GM19468 (cell line): ENCODE measurements around the gene CACNA1D.
"Not testable (repeated sequence)": the region's sequence is repeated elsewhere in the genome, so short reads cannot be mapped to it uniquely, and the experiment has no call there.

Source experiments
- ATAC-seq: cut with Tn5 transposase; IDR thresholded peaks from one replicate; pipeline ENCODE4 v1.9.1; 2021; ENCODE audit warnings: mild to moderate bottlenecking, moderate library complexity, moderate number of reproducible peaks; ENCODE audit not compliant: unreplicated experiment; ENCODE audit errors: extremely low read depth

CACNA1D gene

DNA sequence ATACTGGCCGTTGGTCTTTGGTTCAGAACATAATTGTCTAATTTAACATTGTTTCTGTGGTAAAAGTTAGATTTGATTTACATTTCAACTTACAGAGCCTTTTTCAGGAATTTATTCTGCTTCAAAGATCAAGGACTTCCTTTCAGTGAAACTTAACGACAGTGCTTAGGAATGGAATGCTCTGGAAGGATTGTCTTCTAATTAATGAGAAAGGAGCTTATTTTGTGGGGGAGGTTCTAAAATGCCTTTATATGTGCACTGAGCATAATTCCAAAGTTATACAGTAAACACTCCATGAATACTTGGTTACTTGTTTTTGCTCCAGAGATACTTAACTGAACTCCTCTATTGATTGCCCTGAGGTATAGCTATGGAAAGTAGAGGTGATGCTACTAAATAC, 75.7 kb downstream of the CACNA1D start:
- no peak for ATAC-seq

DNA sequence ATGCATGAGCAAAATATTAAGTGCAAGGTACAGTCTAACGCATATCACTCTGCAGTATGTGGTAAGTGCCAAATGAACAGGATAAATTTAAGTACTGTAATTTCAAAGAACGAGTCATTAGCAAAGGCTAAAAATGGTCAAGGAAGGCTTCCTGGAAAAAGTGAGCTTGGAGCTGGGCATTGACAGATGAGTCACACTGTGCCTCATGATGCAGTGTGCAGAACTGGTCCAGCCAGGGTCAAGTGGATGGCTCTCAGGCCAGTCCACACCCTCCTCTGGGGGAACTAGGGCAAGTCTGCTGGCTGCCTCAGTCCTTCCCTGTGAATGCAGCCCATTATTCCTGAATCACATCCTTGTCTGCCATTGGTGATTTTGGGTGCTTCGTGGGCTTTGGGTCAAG, 76.3 kb downstream of the CACNA1D start:
- no peak for ATAC-seq

DNA sequence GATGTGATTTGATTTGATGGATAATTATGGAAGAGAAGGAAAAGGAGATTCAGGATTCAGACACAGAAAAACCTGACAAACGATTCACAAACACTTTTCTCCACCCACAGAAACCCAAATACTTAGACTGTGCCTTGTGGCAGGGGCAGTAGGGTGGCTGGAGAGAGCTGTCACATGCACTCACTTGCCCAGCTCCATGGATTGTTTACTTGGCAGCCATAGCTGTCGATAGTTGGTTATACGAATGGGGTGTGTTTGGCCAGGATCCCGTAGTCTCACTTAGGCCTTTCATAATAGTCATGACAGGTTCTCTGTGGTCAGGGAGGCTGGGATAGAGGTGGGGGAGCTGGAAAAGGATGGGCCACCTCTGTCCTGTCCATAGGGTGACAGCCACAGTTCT, 76.9 kb downstream of the CACNA1D start:
- no peak for ATAC-seq

DNA sequence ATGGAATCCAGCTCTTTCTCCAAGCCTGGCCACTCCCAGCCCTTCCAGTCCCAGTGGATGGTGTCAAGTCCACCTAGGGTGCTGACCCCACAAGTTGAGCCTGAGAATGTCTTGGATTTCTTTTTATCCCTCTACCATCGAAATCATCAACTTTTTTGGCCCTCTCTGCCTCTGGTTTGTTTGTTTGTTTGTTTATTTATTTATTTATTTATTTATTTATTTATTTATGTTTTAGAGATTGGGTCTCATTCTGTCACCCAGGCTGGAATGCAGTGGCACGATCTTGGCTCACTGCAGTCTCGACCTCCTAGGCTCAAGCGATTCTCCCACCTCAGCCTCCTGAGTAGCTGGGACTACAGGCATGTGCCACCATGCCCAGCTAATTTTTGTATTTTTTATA, 77.8 kb downstream of the CACNA1D start:
- ATAC-seq, result not testable (repeated sequence)

DNA sequence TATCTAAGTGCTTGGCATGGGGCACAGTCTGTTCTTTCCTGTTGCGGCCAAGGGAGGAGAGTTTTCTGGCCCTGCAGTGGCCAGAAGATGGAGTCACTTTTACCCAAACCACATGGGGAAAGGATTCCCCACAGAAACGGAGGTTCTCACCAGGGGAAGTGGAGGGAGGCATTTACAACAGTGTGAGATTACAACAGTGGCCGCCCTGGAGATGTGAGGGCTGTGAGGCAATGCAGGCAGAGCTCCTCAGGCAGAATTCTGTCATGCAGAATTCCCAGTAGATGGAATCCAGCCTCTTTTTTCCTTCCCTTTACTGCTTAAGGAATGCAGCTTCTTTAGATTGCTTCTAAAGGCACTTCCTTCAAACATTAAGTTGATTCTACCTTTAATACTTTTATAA, 83.1 kb downstream of the CACNA1D start:
- ATAC-seq, result no peak

DNA sequence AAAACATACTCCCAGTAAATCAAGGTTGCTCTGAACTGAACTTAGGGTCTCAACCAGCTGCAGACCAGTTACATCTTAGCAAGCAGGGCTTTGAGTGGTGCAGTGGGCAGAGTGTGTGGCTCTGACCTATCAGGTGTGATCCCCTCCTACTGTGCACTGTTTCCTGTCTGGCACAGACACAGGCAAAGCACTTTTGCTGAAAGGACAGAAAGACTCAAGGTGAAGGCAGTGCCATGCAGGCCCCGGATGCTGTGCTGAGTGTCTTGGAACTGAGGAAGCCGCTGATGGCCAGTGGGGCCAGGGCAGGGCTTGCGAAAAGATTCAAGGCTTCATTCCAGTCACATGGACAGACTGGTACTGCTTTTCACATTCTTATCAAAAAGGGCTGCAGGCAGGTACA, 85.2 kb downstream of the CACNA1D start:
- no peak for ATAC-seq

DNA sequence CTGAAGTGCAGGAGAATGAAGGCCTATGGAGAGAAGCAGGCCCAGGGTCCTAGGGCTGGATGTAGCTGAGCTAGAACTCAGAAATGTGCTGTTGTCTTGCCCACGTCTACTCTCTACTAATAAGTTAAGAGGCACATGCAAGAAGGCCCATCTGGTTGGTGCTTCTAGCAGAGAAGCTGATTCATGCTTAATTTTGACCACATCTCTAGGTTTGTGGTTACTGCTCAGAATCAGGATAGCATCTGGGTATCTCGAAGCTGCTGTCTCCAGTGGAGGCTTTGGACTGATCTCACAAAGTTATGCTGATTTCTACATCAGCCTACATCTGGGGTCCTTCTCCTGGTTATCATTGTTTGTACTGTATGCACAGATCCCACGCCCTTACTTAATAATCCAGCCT, 87.3 kb downstream of the CACNA1D start:
- no peak for ATAC-seq

DNA sequence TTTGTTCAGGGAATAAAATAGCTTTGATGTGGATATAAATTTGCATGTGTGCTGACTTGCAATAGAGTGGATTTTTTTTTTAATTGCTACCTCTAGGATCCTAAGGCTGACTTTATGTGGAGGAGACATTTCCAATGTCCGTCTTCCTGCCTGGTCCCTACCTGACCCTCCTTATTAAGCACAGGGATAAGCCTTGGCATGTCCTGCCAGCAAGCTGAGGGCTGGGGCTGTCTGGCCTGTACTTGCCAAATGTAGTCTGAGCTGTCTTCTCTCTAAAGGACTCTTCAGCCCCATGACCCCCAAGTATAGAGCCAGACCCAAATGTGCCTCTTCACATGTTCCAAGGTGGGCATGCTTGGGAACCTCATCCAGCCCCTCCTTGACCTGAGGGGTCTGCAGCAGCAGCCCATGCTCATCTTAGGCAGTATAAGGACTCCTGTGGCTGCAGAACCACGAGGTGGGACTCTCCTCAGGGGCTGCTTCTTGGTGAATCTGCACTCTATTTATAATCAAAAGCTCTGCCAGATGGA, 88.8 kb downstream of the CACNA1D start:
- ATAC-seq, result no peak

DNA sequence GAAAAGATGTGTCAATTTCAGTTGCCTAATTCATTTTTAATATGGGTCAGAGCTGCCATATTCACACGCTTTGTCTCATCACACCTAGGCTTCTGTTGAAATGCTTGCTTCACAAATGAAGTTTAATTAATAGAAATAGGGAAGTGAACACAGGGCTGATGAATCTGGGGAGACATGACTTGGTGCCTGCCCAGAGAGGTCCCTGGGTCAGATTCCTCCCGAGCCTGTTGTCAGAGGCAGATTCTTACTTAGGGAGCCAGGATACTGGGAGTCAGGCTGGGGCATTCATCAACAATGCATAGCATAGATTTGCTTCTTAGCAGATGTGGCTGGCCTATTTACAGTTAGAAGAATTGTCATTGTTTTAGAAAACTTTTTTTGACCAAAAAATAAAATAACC, 90.6 kb downstream of the CACNA1D start:
- ATAC-seq, result no peak

DNA sequence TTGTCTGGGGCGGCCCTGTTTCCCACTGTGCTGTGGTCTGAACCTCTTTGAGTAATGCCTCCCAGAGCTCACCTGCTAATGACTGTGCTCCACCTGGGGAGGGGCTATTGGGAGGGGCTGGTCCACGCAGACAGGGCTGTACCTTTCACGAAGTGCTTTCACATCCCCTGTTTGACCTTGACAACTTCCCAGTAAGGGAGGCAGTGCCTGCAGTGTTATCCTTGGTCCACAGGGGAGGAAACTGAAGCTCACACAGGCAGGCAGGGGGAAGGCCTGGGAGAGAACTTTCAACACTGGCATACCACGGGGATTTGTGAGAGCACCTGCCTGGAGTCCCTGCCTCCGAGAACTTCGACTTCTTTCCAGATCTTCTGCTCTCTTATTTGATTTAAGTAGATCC, 91.2 kb downstream of the CACNA1D start:
- no peak for ATAC-seq

DNA sequence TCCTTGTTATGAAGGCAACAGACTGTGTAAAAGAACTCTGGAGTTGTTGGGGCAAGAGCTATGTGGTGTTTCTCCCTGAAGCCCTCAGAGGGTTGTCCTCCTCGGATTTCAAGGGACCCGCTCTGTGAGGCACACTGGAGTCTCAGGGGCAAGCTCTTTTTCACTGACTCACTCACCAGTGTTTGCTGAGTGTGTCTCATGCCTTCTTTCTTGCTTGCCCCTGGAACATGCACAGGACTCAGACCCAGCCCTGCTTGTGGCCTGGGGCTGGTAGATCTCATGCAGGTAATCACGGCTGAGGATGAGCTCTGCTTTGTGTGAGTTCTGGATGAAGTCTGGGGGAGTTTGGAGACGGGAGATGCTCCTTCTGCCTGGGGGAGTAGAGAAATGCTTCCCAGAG, 93.7 kb downstream of the CACNA1D start:
- no peak for ATAC-seq

DNA sequence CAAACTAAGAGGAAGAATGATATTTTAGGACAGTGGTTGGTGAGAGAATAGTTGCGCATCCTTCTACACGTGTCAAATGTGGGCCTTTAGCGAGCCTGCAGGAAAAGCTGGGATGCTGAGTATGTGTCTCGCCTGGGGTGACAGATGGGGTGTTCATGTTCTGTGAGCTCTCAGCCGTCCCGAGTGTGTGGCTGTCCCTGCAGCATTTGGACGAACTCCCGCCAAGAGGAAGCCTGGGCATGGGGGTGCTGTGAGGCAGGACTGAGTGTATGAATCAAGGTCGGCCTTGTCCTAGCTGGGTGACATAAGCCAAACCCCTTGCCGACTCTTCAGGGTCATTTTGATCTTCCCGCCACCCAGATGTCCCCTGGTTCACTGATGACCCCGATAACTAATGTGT, 94.8 kb downstream of the CACNA1D start:
- no peak for ATAC-seq

DNA sequence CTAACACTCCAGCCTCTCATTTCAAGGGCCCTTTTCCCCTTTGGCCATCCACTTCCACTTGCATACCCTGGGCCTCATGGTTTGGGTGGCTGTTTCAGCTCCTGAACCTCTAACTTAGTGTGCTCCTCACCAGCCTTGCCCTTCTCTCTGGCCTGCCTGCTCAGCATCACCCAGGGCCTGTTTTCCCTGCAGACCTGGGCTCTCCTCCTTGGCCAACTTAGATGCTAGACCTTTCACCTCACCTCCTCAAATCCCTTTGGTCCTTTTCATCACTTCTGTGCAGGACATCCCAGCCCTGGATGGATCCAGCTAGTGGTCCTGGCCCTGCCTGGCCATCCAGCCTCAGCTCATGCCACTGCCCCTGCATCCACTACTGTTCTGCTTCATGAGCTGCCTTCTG, 95.4 kb downstream of the CACNA1D start:
- ATAC-seq, result no peak

DNA sequence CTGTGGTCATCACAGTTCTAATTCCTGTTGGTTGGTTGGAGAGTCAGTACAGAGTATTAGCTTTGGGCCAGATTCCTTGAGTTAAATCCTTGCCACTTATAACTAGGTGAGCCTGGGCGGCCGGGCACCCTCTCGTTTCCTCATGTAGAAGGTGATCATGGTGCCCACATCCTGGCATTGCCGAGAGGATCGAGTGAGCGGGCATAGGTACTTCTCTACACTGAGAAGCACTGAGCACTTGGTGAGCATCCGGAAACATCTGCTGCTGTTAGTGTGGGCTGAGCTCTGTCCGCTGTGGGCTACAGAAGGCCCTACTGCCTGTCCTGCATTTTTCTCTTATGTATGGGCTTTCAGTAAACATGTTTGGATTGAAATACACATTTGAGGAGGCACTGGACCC, 96.2 kb downstream of the CACNA1D start:
- no peak for ATAC-seq

DNA sequence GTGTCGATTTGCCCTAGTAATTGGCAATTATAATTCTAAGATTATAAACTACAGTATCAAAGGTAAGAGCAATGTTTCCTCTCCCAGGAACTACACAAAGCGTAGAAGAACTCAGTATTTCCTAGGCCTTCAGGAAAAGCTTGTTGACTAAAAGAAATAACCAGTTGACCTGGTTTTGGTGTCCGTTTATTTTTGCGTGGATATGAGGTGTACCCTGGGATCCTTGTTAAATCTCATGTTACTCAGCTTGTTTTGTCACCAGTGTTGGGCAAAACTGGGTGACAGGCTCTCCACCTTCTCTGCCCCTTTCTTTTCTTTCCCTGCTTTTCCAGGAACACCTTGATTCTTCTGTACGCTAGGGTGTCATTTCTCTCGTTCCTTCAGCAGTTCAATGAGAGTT, 97.2 kb downstream of the CACNA1D start:
- no peak for ATAC-seq

DNA sequence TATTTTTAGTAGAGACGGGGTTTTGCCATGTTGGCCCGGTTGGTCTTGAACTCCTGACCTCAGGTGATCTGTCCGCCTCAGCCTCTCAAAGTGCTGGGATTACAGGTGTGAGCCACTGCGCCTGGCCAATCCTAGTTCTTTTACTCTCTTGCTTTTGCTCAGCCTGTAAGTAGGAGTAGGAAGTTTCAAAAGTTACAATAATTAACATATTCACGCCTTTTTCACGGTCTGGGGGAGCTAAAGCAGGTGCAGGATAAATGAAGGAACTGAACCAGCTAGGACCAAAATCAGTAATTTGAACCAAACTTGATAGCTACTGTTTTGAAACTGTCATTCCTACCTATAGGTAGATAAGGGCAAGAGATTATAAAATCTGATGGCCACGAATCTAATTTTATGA, 98.5 kb downstream of the CACNA1D start:
- ATAC-seq, result no peak

DNA sequence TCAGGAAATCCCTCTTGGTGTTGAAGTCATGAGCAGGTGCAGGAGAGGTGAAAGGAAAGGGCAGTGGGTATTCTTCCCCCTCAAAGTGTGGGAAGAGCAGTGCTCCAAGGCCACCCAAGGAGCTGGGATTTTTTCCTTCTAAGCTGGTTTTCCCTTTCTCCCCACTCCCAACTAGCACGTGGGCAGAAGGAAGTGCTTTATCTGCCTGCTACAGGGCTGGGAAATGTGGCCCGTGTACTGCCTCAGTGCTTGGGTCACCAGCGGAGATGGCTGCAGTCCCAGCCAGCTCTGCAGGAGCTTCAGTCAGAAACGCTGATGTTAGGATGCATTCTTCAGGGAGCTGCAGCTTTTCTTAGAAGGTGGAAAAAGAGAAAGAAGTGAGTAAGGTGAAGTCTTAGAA, 99.2 kb downstream of the CACNA1D start:
- ATAC-seq, result no peak

DNA sequence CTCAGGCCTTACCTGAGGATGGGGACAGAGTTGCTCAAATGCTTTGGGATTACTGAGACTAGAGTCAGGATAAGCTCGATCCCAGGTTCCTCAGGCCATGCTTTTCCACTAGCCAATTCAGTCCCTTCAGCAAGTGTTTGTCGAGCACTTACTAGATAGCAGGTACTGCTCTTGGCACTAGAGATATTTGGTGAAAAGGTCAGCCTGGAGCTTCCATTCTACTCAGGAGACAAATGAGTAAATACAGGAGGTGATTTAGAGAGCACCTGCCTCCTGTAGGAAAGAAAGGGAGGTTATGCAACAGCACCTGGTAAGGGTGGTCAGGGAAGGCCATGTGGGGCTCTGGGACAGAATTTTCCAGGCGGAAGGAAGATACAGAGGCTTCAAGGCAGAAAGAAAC, 99.9 kb downstream of the CACNA1D start:
- no peak for ATAC-seq

DNA sequence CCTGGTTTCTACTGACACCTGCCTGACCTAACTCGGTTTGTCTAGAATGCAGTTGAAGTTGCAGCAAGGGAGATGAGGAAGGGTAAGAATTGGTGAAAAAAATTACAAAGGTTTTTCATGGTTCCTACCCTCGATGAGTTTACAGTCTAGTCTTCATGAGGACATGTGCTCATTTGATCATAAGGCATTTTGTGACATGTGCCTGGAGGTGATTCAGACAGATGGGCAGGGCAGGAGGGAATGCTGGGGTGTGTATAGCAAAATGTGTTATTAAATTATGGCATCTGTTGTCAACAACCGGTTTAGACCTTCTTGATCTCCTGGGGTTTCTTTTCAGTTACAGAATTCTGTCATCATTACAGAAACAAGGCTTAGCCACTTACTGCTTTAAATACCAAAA, 101.2 kb downstream of the CACNA1D start:
- ATAC-seq, result no peak

DNA sequence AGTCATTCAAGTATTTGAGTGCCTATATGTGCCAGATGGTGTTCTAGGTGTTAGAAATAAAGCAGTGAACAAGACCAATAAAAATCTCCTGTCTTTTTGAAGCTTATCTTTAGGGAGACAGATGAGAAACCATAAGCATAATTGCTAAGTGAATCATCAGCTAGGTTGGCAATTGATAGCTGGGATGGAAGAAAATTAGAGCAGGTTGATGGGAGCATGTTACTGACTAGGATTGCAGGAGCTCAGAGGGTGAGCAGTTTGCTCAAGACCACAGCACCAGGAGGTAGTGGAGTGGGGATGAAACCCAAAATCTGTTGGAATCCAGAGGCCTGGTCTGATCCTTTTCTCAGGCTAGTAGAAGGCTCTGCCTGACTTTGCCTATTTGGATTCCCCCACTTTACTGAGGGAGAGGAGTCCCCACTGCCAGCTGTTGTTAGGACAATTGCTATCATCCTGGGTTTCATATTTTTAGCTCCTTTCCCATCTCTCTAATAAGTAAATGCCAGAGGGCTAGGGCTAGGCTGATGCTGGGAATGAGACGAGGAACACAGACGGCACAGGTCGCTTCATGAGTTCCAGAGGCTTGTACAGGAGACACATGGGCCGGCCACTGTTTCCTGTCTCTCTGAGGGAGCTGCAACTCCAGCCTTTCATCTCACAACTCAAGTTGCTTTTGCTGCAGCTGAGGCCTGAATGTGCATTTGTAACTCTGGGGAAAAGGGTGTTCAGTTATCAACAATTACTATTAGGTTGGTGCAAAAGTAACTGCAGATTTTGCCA, 102.9 kb downstream of the CACNA1D start:
- no peak for ATAC-seq

DNA sequence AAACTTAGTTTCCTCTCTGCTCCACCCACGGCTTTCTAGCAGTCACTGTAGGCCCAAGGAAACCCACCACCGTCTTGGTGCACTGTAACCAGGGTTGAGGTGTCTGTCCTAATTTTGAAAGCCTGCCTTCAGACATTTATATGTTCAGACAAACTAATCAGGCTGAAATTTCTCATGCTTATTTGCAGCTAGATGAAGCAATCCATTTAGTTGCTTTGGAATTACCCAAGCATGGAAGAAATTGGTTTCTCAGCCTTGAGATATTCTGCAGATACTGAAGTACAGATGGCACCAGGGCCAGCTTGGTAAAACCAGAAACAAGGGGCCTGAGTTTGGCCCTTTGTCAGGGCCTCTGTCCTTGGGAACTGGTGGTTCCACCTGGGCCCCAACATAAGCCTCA, 105.4 kb downstream of the CACNA1D start:
- no peak for ATAC-seq

DNA sequence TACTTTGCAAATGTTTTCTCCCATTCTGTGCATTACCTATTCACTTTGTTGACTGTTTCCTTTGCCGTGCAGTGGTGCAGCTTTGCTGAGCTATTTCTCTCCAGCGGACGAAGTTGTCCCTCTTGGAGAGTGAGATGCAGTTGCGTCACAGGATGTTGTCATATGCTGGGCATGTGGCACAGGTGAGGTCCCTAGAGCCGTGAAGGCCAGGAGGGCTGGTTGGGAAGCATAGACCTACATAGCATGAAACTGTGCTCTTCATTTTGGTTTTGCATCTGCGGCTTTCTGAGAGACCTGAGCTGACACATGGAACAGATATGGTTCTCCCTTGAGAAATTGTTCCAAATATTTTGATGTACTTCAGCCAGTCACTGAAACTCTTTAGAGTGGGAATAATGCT, 108.5 kb downstream of the CACNA1D start:
- ATAC-seq, result no peak
